AG10803 (cell line): ENCODE results near the gene MYCL.

Experiments used
- DNase-seq: peaks from one replicate; pipeline ENCODE4 v3.0.0; 2010; ENCODE audit warnings: low read depth
- H3K4me3 ChIP-seq: 2 replicates; pipeline ENCODE4 v1.5.1; 2011; ENCODE audit warnings: mild to moderate bottlenecking, low read length, control low read depth
- CTCF ChIP-seq: conservative IDR thresholded peaks from 2 replicates; pipeline ENCODE4 v1.5.1; 2011; ENCODE audit warnings: mild to moderate bottlenecking, low read length, control low read depth, inconsistent platforms

MYCL gene

GRCh38 chr1:39857126-39857878 is 44.4 kb downstream of the MYCL start:
- H3K4me3 ChIP-seq, result no peak overlapping the region
- TF ChIP-seq CTCF, result no peak
- no peak for DNase-seq

GRCh38 chr1:39854738-39855137 is 47.0 kb downstream of the MYCL start:
- no peak for TF ChIP-seq CTCF
- H3K4me3 ChIP-seq, result no peak overlapping the region
- no peak for DNase-seq

GRCh38 chr1:39854314-39854713 is 47.4 kb downstream of the MYCL start:
- no peak for DNase-seq
- no peak for TF ChIP-seq CTCF
- no peak overlapping the region for H3K4me3 ChIP-seq

GRCh38 chr1:39852876-39853275 is 48.8 kb downstream of the MYCL start:
- DNase-seq, result no peak
- no peak for TF ChIP-seq CTCF
- no peak overlapping the region for H3K4me3 ChIP-seq

- H3K4me3 ChIP-seq, result no peak overlapping the region
- TF ChIP-seq CTCF, result no peak
- DNase-seq, result no peak
Observed at GRCh38 chr1:39852214-39852791, 49.4 kb downstream of the MYCL start.

GRCh38 chr1:39850606-39851216 is 51.0 kb downstream of the MYCL start:
- no peak for TF ChIP-seq CTCF
- no peak overlapping the region for H3K4me3 ChIP-seq
- DNase-seq, result no peak

GRCh38 chr1:39849203-39849602 is 52.5 kb downstream of the MYCL start:
- DNase-seq, result no peak
- no peak overlapping the region for H3K4me3 ChIP-seq
- no peak for TF ChIP-seq CTCF
